HEK293 (cell line): ENCODE data around the gene KCNJ6.

Source experiments
- CTCF ChIA-PET: fragments of 350-600 bp; formaldehyde crosslinking; extraction: SDS; loops from one replicate; lab custom pipeline; 2021; ENCODE audit warnings: antibody characterized with exemption; lab: Yijun Ruan, JAX
- POLR2A ChIA-PET: fragments of 300-600 bp; formaldehyde crosslinking; extraction: SDS; loops from one replicate; lab custom pipeline; 2020; ENCODE audit warnings: antibody characterized with exemption, inconsistent platforms; lab: Yijun Ruan, JAX
- H3K27ac ChIP-seq: fragments of 200-500 bp; sonication (Bioruptor generic); 2 replicates; pipeline ENCODE4 v1.5.1; 2014; ENCODE audit warnings: low read depth, low read length, control low read depth, inconsistent platforms; ENCODE audit errors: extremely low read depth
- H3K36me3 ChIP-seq, 2 experiments: fragments of 200-500 bp in 1 of 2; sonication (Bioruptor generic) in 1 of 2; 1 replicate in 1 of 2; 2 replicates in 1 of 2; pipeline ENCODE4 v1.5.1; 2014 to 2017; ENCODE audit warnings: inconsistent platforms in 2 of 2, low read length in 2 of 2; ENCODE audit not compliant: control insufficient read depth in 2 of 2, insufficient read depth in 1 of 2
- H3K4me1 ChIP-seq: fragments of 200-500 bp; sonication (Bioruptor generic); 2 replicates; pipeline ENCODE4 v1.5.1; 2014; ENCODE audit warnings: mild to moderate bottlenecking, low read length, inconsistent platforms; ENCODE audit not compliant: control insufficient read depth, insufficient read depth
- H3K4me3 ChIP-seq: 2 replicates; pipeline ENCODE4 v1.5.1; 2011; ENCODE audit warnings: low read depth, mild to moderate bottlenecking, control low read depth, low read length, moderate library complexity
- H3K9me3 ChIP-seq: fragments of 200-500 bp; sonication (Bioruptor generic); 2 replicates; pipeline ENCODE4 v1.5.1; 2014; ENCODE audit warnings: low read depth, low read length, inconsistent platforms; ENCODE audit not compliant: control insufficient read depth, insufficient read depth
- BCL11B ChIP-seq: fragments of 450-650 bp; formaldehyde crosslinking; IDR thresholded peaks from 2 replicates; pipeline ENCODE4 v1.5.1; 2016; ENCODE audit warnings: low read depth, missing biosample characterization, missing genetic modification characterization
- CTCF ChIP-seq: fragments of 450-650 bp; formaldehyde crosslinking; IDR thresholded peaks from 2 replicates; pipeline ENCODE4 v1.5.1; 2016; ENCODE audit warnings: missing biosample characterization, missing genetic modification characterization
- EGR2 ChIP-seq: fragments of 450-650 bp; formaldehyde crosslinking; IDR thresholded peaks from 2 replicates; pipeline ENCODE4 v1.5.1; 2016; ENCODE audit warnings: low read depth, missing biosample characterization, missing genetic modification characterization
- HOXD13 ChIP-seq: sonication (generic); formaldehyde crosslinking; IDR thresholded peaks from 2 replicates; pipeline ENCODE4 v1.8.0; 2022; ENCODE audit warnings: missing genetic modification reagents, borderline replicate concordance
- KLF17 ChIP-seq: fragments of 450-650 bp; formaldehyde crosslinking; IDR thresholded peaks from 2 replicates; pipeline ENCODE4 v1.5.1; 2016; ENCODE audit warnings: missing biosample characterization, missing genetic modification characterization
- SETDB1 ChIP-seq: IDR thresholded peaks from one replicate; pipeline ENCODE4 v1.6.1; 2017; ENCODE audit warnings: mild to moderate bottlenecking, low read length, moderate library complexity, mixed read lengths; ENCODE audit not compliant: insufficient read length
- YY2 ChIP-seq: fragments of 450-650 bp; formaldehyde crosslinking; IDR thresholded peaks from 2 replicates; pipeline ENCODE4 v1.5.1; 2016; ENCODE audit warnings: missing biosample characterization, missing genetic modification characterization
- ZNF202 ChIP-seq: fragments of 450-650 bp; formaldehyde crosslinking; IDR thresholded peaks from 2 replicates; pipeline ENCODE4 v1.5.1; 2016; ENCODE audit warnings: missing biosample characterization, missing genetic modification characterization, borderline replicate concordance
- ZNF223 ChIP-seq: fragments of 450-650 bp; formaldehyde crosslinking; IDR thresholded peaks from 2 replicates; pipeline ENCODE4 v1.5.1; 2016; ENCODE audit warnings: missing biosample characterization, missing genetic modification characterization
- ZNF274 ChIP-seq, 2 experiments: fragments of 200-500 bp in 1 of 2; fragments of 450-650 bp in 1 of 2; sonication (Bioruptor generic) in 1 of 2; formaldehyde crosslinking in 1 of 2; IDR thresholded peaks; 2 replicates each; pipeline versions ENCODE4 v1.5.1 to v1.6.1; 2014 to 2016; ENCODE audit warnings: borderline replicate concordance in 1 of 2, inconsistent platforms in 1 of 2, low read length in 1 of 2, missing biosample characterization in 1 of 2, missing genetic modification characterization in 1 of 2
- ZNF394 ChIP-seq: fragments of 450-650 bp; formaldehyde crosslinking; IDR thresholded peaks from 2 replicates; pipeline ENCODE4 v1.5.1; 2016; ENCODE audit warnings: missing biosample characterization, missing genetic modification characterization, mild to moderate bottlenecking, moderate library complexity, borderline replicate concordance
- ZNF514 ChIP-seq: fragments of 450-650 bp; formaldehyde crosslinking; IDR thresholded peaks from 2 replicates; pipeline ENCODE4 v1.5.1; 2016; ENCODE audit warnings: missing biosample characterization, missing genetic modification characterization
- ZNF558 ChIP-seq: fragments of 450-650 bp; formaldehyde crosslinking; IDR thresholded peaks from 2 replicates; pipeline ENCODE4 v1.5.1; 2016; ENCODE audit warnings: missing biosample characterization, missing genetic modification characterization
- ZNF629 ChIP-seq: fragments of 450-650 bp; formaldehyde crosslinking; IDR thresholded peaks from 2 replicates; pipeline ENCODE4 v1.5.1; 2017; ENCODE audit warnings: missing biosample characterization, missing genetic modification characterization
- ZNF654 ChIP-seq: fragments of 450-650 bp; formaldehyde crosslinking; IDR thresholded peaks from 2 replicates; pipeline ENCODE4 v1.5.1; 2016; ENCODE audit warnings: low read depth, missing biosample characterization, missing genetic modification characterization
- ZNF707 ChIP-seq: fragments of 450-650 bp; formaldehyde crosslinking; IDR thresholded peaks from 2 replicates; pipeline ENCODE4 v1.5.1; 2016; ENCODE audit warnings: missing biosample characterization, missing genetic modification characterization
- ZNF76 ChIP-seq: fragments of 450-650 bp; formaldehyde crosslinking; IDR thresholded peaks from 2 replicates; pipeline ENCODE4; 2016; ENCODE audit warnings: low read depth, missing biosample characterization, missing genetic modification characterization, borderline replicate concordance
- ZNF791 ChIP-seq: fragments of 450-650 bp; formaldehyde crosslinking; IDR thresholded peaks from 2 replicates; pipeline ENCODE4 v1.5.1; 2016; ENCODE audit warnings: missing biosample characterization, missing genetic modification characterization
- ZNF830 ChIP-seq: fragments of 450-650 bp; IDR thresholded peaks from 2 replicates; pipeline ENCODE4 v1.5.0; 2018; ENCODE audit warnings: missing biosample characterization, missing genetic modification characterization, low read depth, mild to moderate bottlenecking, moderate library complexity
- ZSCAN16 ChIP-seq: fragments of 450-650 bp; formaldehyde crosslinking; IDR thresholded peaks from 2 replicates; pipeline ENCODE4 v1.5.1; 2016; ENCODE audit warnings: missing biosample characterization, missing genetic modification characterization
- TF ChIP-seq, protein P1 (sequence below): fragments of 450-650 bp; formaldehyde crosslinking; IDR thresholded peaks from 2 replicates; pipeline ENCODE4 v1.5.1; 2016; ENCODE audit warnings: missing biosample characterization, missing genetic modification characterization
- TF ChIP-seq, protein P2 (sequence below): fragments of 450-650 bp; formaldehyde crosslinking; IDR thresholded peaks from 2 replicates; pipeline ENCODE4 v1.5.1; 2017; ENCODE audit warnings: missing biosample characterization, missing genetic modification characterization
- TF ChIP-seq, protein P3 (sequence below): fragments of 450-650 bp; IDR thresholded peaks from 2 replicates; pipeline ENCODE4 v1.5.1; 2018; ENCODE audit warnings: missing biosample characterization, missing genetic modification characterization

KCNJ6 gene

DNA sequence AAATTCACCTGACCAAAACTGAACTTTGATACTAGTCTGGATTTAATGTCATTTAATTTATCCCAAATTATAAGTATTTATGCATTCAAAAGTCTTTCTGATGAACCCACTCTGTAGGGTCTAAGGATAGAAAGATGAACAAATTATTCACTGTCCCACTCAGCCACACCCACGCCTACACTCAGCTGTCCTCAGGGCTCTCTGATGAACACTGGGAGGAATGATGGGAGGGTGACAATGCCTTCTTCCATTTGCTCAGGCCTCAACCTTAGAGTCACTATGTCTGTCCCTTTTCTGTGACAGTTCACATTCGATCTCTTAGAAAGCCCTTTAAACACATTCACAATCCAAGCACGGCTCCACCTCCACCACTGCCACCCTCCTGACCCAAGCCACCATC, 41.8 kb downstream of the KCNJ6 start (continued):
- TF ChIP-seq ZNF394 (tag by site-specific recombination) (no peak), ZNF830 (tag by site-specific recombination) (no peak), ZNF629 (no peak), ZNF202 (tag by site-specific recombination) (no peak)
- TF ChIP-seq, protein P1, sequence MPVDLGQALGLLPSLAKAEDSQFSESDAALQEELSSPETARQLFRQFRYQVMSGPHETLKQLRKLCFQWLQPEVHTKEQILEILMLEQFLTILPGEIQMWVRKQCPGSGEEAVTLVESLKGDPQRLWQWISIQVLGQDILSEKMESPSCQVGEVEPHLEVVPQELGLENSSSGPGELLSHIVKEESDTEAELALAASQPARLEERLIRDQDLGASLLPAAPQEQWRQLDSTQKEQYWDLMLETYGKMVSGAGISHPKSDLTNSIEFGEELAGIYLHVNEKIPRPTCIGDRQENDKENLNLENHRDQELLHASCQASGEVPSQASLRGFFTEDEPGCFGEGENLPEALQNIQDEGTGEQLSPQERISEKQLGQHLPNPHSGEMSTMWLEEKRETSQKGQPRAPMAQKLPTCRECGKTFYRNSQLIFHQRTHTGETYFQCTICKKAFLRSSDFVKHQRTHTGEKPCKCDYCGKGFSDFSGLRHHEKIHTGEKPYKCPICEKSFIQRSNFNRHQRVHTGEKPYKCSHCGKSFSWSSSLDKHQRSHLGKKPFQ: no peak

DNA sequence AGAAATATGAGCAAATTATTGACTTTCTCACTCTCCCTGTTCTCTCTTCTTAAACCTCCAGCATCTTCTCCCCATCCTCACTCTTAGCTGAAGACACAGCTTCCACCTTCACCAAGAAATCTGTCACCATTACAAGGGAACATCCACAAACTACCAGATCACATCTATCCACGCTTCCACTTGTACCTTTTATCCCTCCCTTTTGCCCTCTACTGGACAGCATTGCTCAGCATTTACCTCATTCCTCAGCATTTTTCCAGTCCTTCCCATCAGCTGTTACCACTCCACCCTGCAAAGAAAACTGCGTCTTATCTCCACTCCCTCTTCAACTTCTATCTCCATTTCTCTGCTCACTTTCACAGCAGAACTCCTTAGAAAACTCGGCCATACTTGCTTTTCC, 42.6 kb downstream of the KCNJ6 start:
- H3K9me3 ChIP-seq: no peaks in the 10 kb centered on the region
- H3K36me3 ChIP-seq: no peaks in the 10 kb centered on the region
- TF ChIP-seq ZNF654 (no peak), CTCF (tag by site-specific recombination) (peak; percentile 59), SETDB1 (no peak)
- H3K27ac ChIP-seq: no peak overlapping the region
- ChIA-PET CTCF (interaction anchor here (0.6 to 0.7 kb wide), 2 partner anchors 79 to 163 kb away, joined by 3 to 5 read pairs; no protein-coding TSS in a partner anchor), POLR2A (no interaction called here)
- H3K4me3 ChIP-seq: no peak overlapping the region
- H3K4me1 ChIP-seq: no peaks in the 10 kb centered on the region

- H3K4me1 ChIP-seq: no peaks in the 10 kb centered on the region
- ChIA-PET CTCF (interaction anchor here (1.0 to 1.2 kb wide), 2 partner anchors 193 to 255 kb away, joined by 6 read pairs; no protein-coding TSS in a partner anchor), POLR2A (no interaction called here)
- H3K27ac ChIP-seq: no peak overlapping the region
- H3K36me3 ChIP-seq: no peaks in the 10 kb centered on the region
- no peaks in the 10 kb centered on the region for H3K9me3 ChIP-seq
- TF ChIP-seq ZNF558 (tag by site-specific recombination) (no peak), ZNF707 (tag by site-specific recombination) (no peak), ZNF76 (tag by site-specific recombination) (no peak), YY2 (no peak), ZNF514 (tag by site-specific recombination) (no peak), ZNF223 (tag by site-specific recombination) (no peak), KLF17 (tag by site-specific recombination) (no peak), ZNF791 (tag by site-specific recombination) (no peak), ZSCAN16 (tag by site-specific recombination) (no peak), ZNF274 (IDR thresholded peaks at IDR 0.05; ENCODE audit: low read length) (no peak), ZNF274 (tag by site-specific recombination; IDR thresholded peaks at IDR 0.05; ENCODE audit: borderline replicate concordance) (no peak), EGR2 (tag by site-specific recombination) (no peak), HOXD13 (no peak), BCL11B (tag by site-specific recombination) (no peak), ZNF830 (tag by site-specific recombination) (no peak)
- TF ChIP-seq, protein P2, sequence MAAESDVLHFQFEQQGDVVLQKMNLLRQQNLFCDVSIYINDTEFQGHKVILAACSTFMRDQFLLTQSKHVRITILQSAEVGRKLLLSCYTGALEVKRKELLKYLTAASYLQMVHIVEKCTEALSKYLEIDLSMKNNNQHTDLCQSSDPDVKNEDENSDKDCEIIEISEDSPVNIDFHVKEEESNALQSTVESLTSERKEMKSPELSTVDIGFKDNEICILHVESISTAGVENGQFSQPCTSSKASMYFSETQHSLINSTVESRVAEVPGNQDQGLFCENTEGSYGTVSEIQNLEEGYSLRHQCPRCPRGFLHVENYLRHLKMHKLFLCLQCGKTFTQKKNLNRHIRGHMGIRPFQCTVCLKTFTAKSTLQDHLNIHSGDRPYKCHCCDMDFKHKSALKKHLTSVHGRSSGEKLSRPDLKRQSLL (tag by site-specific recombination): no peak
- TF ChIP-seq, protein P3, sequence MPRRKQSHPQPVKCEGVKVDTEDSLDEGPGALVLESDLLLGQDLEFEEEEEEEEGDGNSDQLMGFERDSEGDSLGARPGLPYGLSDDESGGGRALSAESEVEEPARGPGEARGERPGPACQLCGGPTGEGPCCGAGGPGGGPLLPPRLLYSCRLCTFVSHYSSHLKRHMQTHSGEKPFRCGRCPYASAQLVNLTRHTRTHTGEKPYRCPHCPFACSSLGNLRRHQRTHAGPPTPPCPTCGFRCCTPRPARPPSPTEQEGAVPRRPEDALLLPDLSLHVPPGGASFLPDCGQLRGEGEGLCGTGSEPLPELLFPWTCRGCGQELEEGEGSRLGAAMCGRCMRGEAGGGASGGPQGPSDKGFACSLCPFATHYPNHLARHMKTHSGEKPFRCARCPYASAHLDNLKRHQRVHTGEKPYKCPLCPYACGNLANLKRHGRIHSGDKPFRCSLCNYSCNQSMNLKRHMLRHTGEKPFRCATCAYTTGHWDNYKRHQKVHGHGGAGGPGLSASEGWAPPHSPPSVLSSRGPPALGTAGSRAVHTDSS (tag by site-specific recombination): no peak
- no peak overlapping the region for H3K4me3 ChIP-seq
These were observed 45.0 kb downstream of the KCNJ6 start for GRCh38 chr21:37871121-37871862.
